Muscle of leg (tissue), 11 donors: ENCODE measurements around the gene TRAPPC2. TPM values are rescaled to one million over a fixed set of nuclear protein-coding genes. Genes with fewer than 3 reads are reported as not detected.

Experiments used
- DNase-seq: peaks from one replicate; pipeline ENCODE4 v3.0.0; 2013
- H3K27ac ChIP-seq: one replicate; pipeline ENCODE4 v1.5.1; 2013; ENCODE audit warnings: mild to moderate bottlenecking, low read length, control low read depth
- H3K27me3 ChIP-seq: one replicate; pipeline ENCODE4 v1.6.1; 2013; ENCODE audit warnings: low read length; ENCODE audit not compliant: control insufficient read depth, insufficient read depth
- H3K36me3 ChIP-seq: one replicate; pipeline ENCODE4 v1.6.1; 2013; ENCODE audit warnings: low read length; ENCODE audit not compliant: control insufficient read depth, insufficient read depth
- H3K4me1 ChIP-seq: one replicate; pipeline ENCODE4 v1.6.1; 2013; ENCODE audit warnings: low read length; ENCODE audit not compliant: control insufficient read depth, insufficient read depth
- H3K4me3 ChIP-seq: one replicate; pipeline ENCODE4 v1.5.1; 2013; ENCODE audit warnings: low read length, control low read depth
- H3K9me3 ChIP-seq: replicated peaks from 2 replicates; pipeline ENCODE4 v1.6.1; 2013; ENCODE audit warnings: low read depth, low read length; ENCODE audit not compliant: control insufficient read depth
- WGBS: methylation state at CpG from one replicate; pipeline ENCODE4 v1.1.5; 2013; ENCODE audit warnings: missing lambda C conversion rate; ENCODE audit not compliant: insufficient coverage; 5-methylcytosine and 5-hydroxymethylcytosine counted together
- polyA plus RNA-seq, 8 donors: library from polyadenylated mRNA; unstranded; fragments of 120-200 nt; gene quantifications; one replicate each; pipeline versions ENCODE4 v1.2.1 to v1.2.3, GENCODE V29; 2013; ENCODE audit warnings: inconsistent platforms in 1 of 8, low replicate concordance in 1 of 8; ENCODE audit not compliant: insufficient read length in 8 of 8, insufficient read depth in 1 of 8
- total RNA-seq: library from RNA; stranded (reverse); fragments of 120-200 nt; gene quantifications from one replicate; pipeline ENCODE4 v1.2.4, GENCODE V29; 2013

Gene TRAPPC2
- total and polyA plus RNA-seq, 9 donors = 8.1 to 20.9 (median 11.2) TPM

DNA sequence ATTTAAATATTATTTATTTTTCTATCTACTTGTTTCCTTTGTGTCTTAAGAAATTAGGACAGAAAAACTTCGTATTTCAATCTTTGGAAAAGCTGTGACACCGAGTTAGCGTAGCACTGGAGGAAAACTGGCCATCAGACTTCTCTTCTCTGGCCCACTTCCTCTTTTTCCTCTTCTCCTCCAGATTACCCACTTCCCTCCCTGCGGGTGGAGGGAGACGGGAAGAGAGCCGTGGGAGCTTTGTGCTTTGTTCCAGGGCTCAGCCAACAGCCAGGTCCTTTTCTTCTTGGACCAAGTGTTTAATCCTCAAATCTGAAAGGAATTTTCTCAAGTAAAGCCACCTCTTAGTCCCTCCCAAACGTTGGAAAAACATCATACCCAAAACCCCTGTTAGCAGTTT lies 29.9 kb upstream of the TRAPPC2 start:
- peak; percentile 52 for DNase-seq
- Histone ChIP-seq H3K4me1 (peaks cover 14% of the 10 kb centered on the region), H3K36me3 (peaks cover 27% of the 10 kb centered on the region), H3K4me3 (no peak overlapping the region), H3K9me3 (no peaks in the 10 kb centered on the region), H3K27me3 (peaks cover 13% of the 10 kb centered on the region), H3K27ac (peak overlapping the region; percentile 69)
- WGBS = no CpG with 5 or more reads among the region's 7 CpGs

DNA sequence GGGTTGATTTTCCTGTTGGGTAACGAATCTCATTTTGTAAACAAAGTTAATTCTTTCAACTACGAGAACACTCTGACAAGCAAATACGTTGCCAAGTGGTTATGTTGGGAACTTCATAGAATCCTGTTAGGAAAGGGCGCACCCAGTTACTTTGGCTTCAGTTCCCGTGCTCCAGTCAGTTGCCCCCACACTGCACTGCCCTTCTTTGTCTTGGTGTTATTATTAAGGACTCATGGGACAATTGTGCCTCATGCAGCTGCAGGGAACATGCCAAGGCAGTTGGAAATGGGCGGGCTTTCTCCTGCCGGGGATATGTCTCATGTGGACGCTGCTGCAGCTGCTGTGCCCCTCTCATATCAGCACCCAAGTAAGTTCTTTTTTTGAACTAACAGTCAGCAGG lies 29.1 kb upstream of the TRAPPC2 start:
- Histone ChIP-seq H3K9me3 (no peaks in the 10 kb centered on the region), H3K4me1 (peaks cover 14% of the 10 kb centered on the region), H3K27me3 (peaks cover 13% of the 10 kb centered on the region), H3K4me3 (no peak overlapping the region), H3K27ac (peak overlapping the region; percentile 66), H3K36me3 (peaks cover 26% of the 10 kb centered on the region)
- 61% methylated on average over 5 of the region's 8 CpGs for WGBS
- peak; percentile 60 for DNase-seq

DNA sequence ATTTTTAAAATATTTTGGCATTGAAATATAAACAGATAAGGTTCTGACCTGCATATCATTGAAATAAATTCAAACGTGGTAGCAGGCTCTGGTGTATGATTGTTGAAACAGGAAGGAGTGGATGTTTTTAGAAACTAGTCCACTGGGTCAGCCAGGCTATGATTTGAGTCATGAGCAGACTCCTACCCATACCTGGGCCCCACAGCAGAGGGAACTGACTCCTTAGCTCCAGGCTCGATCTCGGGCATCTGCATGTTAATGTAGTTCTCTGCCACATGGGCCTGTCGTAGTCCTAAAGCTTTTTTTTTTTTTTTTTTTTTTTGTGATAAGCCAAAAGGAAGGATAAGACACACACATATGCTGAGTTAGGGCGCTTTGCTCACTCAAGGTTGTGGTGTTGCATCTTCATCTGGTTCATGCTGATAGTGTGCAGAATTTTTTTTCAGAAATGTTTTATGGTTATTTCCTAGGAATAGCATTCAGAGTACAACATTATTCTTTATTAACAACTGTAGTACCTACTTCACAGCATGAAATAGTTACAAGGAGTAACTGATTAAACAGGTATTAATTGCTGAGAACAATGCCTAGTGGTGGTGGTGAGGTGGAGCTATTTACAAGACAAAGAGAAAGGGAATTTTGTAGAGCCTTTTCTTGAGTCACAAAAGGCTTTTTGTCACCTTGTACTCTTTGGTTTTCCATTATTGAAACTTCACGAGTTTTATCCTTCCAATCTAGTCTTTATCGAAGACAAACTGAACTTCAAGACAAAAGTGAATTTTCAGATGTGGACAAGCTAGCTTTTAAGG lies 27.4 kb upstream of the TRAPPC2 start:
- Histone ChIP-seq H3K4me3 (no peak overlapping the region), H3K36me3 (peaks cover 29% of the 10 kb centered on the region), H3K4me1 (peaks cover 14% of the 10 kb centered on the region), H3K27ac (no peak overlapping the region), H3K9me3 (no peaks in the 10 kb centered on the region), H3K27me3 (peaks cover 15% of the 10 kb centered on the region)
- no CpG with 5 or more reads among the region's 7 CpGs for WGBS
- DNase-seq = no peak

DNA sequence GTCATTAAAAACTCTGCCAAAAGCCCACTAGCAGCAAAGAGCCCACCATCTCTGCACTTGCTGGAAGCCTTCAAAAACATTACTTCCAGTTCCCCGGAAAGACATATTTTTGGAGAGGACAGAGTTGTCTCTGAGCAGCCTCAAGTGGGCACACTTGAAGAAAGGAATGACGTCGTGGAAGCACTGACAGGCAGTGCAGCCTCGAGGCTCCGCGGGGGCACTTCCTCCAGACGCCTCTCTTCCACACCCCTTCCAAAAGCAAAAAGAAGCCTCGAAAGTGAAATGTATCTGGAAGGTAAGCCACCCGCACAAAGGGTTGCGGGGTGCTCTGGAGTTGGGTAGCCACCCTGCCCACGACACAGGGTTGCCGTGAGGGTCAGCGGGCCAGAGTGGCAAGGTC lies 26.0 kb upstream of the TRAPPC2 start:
- Histone ChIP-seq H3K27ac (no peak overlapping the region), H3K4me1 (peaks cover 14% of the 10 kb centered on the region), H3K9me3 (no peaks in the 10 kb centered on the region), H3K4me3 (no peak overlapping the region), H3K36me3 (peaks cover 24% of the 10 kb centered on the region), H3K27me3 (peaks cover 10% of the 10 kb centered on the region)
- DNase-seq = peak; percentile 50
- 80% methylated on average over 2 of the region's 13 CpGs for WGBS

DNA sequence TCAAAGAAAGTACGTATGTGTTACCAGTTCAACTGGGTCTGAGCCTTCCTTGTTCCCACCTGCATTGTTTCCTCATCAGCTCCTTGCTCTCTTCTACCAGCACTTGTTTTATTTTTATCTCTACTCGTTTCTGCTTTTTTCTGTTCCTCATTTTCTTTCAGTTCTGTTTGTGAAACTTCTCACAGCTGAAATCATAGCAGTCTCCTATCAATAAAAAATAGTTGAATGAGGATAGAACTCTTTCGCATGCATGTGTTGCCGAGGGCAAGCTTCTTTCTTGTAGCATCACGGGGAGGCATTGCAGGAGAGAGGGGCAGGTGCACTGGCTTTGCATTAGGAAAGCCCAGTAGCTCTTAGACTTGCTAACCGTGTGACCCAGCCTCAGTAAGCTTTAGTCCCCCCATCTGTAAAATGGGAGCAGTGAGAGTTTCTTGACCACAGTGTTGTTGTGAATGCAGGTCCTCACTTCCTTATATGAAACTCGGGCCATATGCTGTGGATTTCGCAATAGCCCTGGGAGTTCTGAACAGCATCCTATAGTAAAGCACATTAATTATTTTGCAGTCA lies 24.8 kb upstream of the TRAPPC2 start:
- H3K36me3 ChIP-seq = peaks cover 25% of the 10 kb centered on the region
- peaks cover 5% of the 10 kb centered on the region for H3K27me3 ChIP-seq
- 87% methylated on average over 5 of the region's 8 CpGs for WGBS
- no peaks in the 10 kb centered on the region for H3K9me3 ChIP-seq
- no peak overlapping the region for H3K27ac ChIP-seq
- H3K4me1 ChIP-seq = peaks cover 7% of the 10 kb centered on the region
- H3K4me3 ChIP-seq = no peak overlapping the region
- DNase-seq = peak; percentile 40

DNA sequence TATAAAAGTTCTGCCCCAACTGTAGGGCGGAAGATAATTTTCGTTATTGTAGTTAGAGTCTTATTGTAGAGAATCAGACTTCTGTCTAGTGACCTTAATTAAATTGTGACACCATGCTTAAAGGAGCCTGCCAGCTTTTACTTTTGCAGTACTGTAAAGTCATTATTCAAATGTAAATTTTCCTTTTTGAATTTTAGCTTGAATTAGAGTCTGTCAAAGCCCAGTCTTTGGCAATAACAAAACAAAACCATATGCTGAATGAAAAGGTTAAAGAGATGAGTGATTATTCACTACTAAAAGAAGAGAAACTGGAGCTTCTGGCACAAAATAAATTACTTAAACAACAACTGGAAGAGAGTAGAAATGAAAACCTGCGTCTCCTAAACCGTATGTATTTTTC lies 22.0 kb upstream of the TRAPPC2 start:
- no peak overlapping the region for H3K4me3 ChIP-seq
- DNase-seq = no peak
- WGBS = 100% methylated on average over 2 of the region's 4 CpGs

DNA sequence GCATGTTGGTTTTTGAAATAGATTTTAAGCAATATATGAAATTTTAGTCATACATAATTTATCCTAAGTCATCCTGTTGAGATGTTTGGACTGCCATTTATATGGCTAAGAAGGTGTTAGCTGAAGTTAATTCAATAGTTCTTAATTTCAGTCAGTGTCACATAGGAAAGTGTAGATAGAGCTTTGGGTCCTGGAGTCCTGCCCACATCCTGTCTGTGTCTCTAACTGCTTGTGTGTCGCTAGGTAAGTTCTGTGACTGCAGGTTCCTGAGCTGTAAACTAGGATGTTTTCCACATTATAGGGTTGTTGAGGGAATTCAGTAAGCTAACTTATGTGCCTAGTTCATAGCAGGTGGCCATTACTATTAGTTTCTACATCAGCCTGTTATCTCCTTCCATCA lies 20.8 kb upstream of the TRAPPC2 start:
- no peak for DNase-seq
- Histone ChIP-seq H3K4me3 (no peak overlapping the region), H3K4me1 (no peaks in the 10 kb centered on the region), H3K27me3 (peaks cover 7% of the 10 kb centered on the region), H3K36me3 (peaks cover 18% of the 10 kb centered on the region), H3K27ac (no peak overlapping the region), H3K9me3 (no peaks in the 10 kb centered on the region)
- WGBS = 40% methylated on average over 1 of the region's 1 CpG

More for the DNA sequence above, 22.0 kb upstream of the TRAPPC2 start:
- Histone ChIP-seq H3K27me3 (peaks cover 7% of the 10 kb centered on the region), H3K27ac (no peak overlapping the region), H3K9me3 (no peaks in the 10 kb centered on the region), H3K4me1 (no peaks in the 10 kb centered on the region), H3K36me3 (peaks cover 22% of the 10 kb centered on the region)

DNA sequence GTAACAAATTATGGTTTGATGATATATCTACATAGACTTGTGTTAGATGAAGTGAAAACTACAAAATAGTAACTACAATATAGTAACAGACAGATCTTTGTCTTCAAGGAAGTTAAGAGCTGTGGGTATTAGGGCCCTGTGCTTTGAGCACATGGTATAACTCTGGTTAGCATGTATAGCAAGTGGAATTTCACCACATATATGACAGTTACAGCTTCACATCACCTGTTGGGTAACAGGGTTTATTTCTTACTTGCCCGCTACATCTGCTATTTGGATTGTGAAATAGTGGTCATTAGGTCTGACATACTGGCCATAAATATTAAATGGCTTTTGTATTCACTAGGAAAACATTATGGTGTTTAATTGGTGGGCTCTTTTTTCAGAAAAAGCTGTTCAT lies 20.3 kb upstream of the TRAPPC2 start:
- Histone ChIP-seq H3K9me3 (no peaks in the 10 kb centered on the region), H3K4me1 (no peaks in the 10 kb centered on the region), H3K4me3 (no peak overlapping the region), H3K27ac (no peak overlapping the region), H3K36me3 (peaks cover 14% of the 10 kb centered on the region), H3K27me3 (peaks cover 7% of the 10 kb centered on the region)
- no peak for DNase-seq
- WGBS = no CpG with 5 or more reads among the region's 1 CpG

DNA sequence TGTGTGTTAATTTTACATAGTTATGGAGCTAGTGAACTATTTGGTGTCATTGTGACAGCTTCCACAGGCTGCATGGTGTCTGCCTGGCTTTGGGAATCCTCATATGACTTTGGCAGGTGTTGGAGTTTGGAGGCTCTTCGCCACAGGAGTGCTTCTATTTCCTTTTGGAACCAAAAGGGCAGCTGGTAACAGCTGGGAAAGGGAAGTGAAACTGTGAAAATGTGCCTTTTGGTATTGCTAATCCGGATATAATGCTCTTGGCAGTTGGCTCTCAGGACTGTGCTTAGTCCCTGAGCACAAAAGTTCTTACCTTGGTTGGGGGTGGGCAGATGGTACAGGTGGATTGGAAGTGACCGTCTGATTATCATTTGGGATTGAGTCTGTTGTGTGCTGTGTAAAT lies 18.2 kb upstream of the TRAPPC2 start:
- Histone ChIP-seq H3K4me3 (no peak overlapping the region), H3K27ac (no peak overlapping the region), H3K36me3 (peaks cover 16% of the 10 kb centered on the region), H3K4me1 (no peaks in the 10 kb centered on the region), H3K27me3 (peaks cover 7% of the 10 kb centered on the region), H3K9me3 (no peaks in the 10 kb centered on the region)
- WGBS = 72% methylated on average over 3 of the region's 3 CpGs
- peak; percentile 59 for DNase-seq

DNA sequence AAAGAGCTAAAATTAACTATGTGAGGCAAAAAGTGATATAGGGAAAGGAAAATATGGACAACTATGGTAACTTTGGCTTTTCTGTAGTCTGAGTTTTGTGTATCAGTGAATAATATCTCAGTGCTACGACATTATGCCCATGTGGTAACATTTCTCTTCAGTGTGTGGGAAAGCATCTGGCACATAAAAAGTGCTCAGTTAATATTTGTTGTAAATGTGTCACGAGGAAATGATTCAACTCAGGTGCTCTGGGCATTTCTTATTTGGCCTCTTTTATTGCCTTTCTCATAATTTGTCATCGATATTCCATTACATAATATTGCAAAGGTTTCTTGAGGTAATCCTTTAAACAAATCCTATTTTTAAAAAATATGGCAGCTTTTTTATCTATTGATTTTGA lies 17.7 kb upstream of the TRAPPC2 start:
- Histone ChIP-seq H3K4me3 (no peak overlapping the region), H3K36me3 (peaks cover 15% of the 10 kb centered on the region), H3K4me1 (no peaks in the 10 kb centered on the region), H3K9me3 (no peaks in the 10 kb centered on the region), H3K27ac (no peak overlapping the region), H3K27me3 (peaks cover 8% of the 10 kb centered on the region)
- 83% methylated on average over 1 of the region's 3 CpGs for WGBS
- DNase-seq = no peak
